Lower lobe of right lung (tissue), 2 donors: ENCODE data around the gene RIPK3. TPM values are rescaled to one million over a fixed set of nuclear protein-coding genes. Genes with fewer than 3 reads are reported as not detected.
"Not testable (repeated sequence)": the region's sequence is repeated elsewhere in the genome, so short reads cannot be mapped to it uniquely, and the experiment has no call there.

ENCODE experiments used
- ATAC-seq, 2 donors: fragments of 200-7000 bp; cut with Tn5 transposase; one replicate each; pipeline ENCODE4 v1.9.1; 2020 to 2022; ENCODE audit warnings: mild to moderate bottlenecking in 2 of 2, moderate library complexity in 2 of 2
- DNase-seq: peaks from one replicate; pipeline ENCODE4 v3.0.0-alpha.2; 2020
- H3K27ac ChIP-seq: fragments of 200-600 bp; one replicate; pipeline ENCODE4 v1.8.0; 2022
- H3K27me3 ChIP-seq: fragments of 200-600 bp; one replicate; pipeline ENCODE4 v1.8.0; 2022; ENCODE audit warnings: low read depth
- H3K36me3 ChIP-seq: fragments of 200-600 bp; one replicate; pipeline ENCODE4 v1.8.0; 2022; ENCODE audit warnings: mild to moderate bottlenecking
- H3K4me1 ChIP-seq: fragments of 200-600 bp; one replicate; pipeline ENCODE4 v1.8.0; 2022
- H3K4me3 ChIP-seq: fragments of 200-600 bp; one replicate; pipeline ENCODE4 v1.8.0; 2022; ENCODE audit warnings: mild to moderate bottlenecking
- H3K9me3 ChIP-seq: fragments of 200-600 bp; one replicate; pipeline ENCODE4 v1.8.0; 2022
- CTCF ChIP-seq: fragments of 200-600 bp; IDR thresholded peaks from one replicate; pipeline ENCODE4 v1.8.0; 2022; ENCODE audit warnings: antibody characterized with exemption, mild to moderate bottlenecking
- intact Hi-C: fragments of 100-400 bp; cut with DNase I; formaldehyde crosslinking; loops from one replicate; pipeline ENCODE4 v1.11.0; 2022
- long read RNA-seq: library from polyadenylated mRNA; unstranded; transcript quantifications from one replicate; pipeline ENCODE4 v2.0.0, GENCODE V29; 2021
- total RNA-seq: library from RNA; stranded (reverse); fragmentation: NEBNext Ultra II Directional; extraction: Animal tissue kit (Norgen Biotek cat#: 25700); gene quantifications from one replicate; pipeline ENCODE4 v1.2.1, GENCODE V29; 2021
- donor health status: DM: no; HTN: yes; CAD: no; lungs with severe emphysema.

Gene RIPK3
- total RNA-seq: 27.9 TPM
- long read RNA-seq, transcript RIPK3-201 (10 exons, 1,930 nt): major isoform, 10 of 22 reads
- long read RNA-seq, partial matches to known transcripts: 4 of 22 reads
- long read RNA-seq, other reads (novel, unspliced or antisense): 7 of 22 reads

DNA sequence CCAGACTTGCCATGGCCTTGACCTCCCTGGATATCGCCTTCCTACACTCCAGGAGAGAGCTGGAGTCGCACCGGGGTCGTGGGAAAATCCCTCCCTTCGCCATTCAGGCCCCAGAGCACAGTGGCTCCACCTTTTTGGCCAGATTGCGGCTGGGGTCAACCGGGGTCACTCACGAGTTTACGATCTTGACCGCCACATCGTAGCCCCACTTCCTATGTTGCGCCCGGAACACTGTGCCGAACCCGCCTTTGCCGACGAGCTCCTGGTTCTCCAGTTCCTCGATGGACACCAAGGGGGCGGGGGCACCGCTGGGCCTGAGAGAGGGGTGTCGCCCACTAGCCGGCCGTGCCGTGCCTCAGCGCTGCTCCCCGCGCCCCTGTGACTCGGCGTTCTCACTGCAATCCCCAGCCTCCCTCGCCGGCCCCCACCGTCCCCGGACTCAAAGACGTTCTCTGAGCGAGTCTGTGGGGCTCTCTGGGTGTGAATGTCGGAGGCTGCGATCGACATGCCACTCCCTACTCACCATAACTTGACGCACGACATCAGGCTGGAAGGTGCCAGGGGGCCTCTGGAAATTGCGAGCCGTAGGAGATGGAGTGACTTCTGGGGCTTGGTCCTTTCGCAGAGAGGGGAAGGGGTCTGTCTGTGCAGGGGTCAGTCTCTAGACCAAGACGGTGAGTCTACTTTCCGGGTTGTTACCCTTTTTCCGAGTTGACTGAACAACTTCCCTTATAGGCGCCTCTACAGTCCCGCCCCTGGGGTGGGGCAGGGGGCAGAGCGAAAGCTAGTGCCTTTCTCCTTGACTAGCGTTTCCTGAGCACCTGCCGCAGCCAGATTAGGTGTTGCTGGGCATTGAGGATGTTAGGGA is at the start of gene RIPK3:
TSS of gene RIPK3 (minus strand) at position 708 of the 868 bp plus-strand sequence. CDS start at position 543, 165 bp downstream.
- no peak for TF ChIP-seq CTCF
- intact Hi-C loops: no loop called here
- peak within 1 kb of the TSS; percentile 69 for H3K4me3 ChIP-seq
- no peaks in the 10 kb centered on the region for H3K9me3 ChIP-seq
- DNase-seq (peak; percentile 87), ATAC-seq (peak; percentile 87 to 92)
- H3K36me3 ChIP-seq: peaks cover 16% of the 10 kb centered on the region
- H3K27me3 ChIP-seq: peaks cover 12% of the 10 kb centered on the region
- H3K4me1 ChIP-seq: peaks cover 37% of the 10 kb centered on the region
- peak within 1 kb of the TSS; percentile 84 for H3K27ac ChIP-seq

DNA sequence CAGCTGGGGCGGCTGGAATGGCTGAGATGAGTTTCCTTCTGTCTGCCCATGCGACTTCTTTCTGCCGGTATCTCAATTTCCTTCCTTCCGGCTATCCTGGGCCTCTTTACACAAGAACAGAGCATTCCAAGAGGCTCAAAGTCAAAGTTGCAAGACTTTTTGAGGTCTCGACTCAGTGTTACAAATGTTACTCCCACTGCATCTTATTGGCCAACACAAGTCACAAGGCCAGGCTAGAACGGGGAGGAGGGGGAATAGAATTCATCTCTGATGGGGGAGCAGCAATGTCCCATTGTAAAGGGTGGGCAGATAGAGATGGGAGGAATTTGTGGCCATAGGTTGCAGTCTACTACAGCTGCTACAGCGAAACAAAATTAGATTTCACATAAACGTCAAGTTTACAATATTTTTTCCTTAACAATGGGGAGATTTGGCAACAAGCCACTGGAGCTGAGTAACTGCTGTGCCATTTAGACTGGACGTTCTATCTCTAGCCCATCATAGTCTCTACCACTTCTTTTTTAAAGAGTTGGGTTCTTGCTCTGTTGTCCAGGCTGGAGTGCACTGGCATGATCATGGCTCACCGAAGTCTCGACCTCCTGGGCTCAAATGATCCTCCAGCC is 49.5 kb upstream of the RIPK3 start:
- intact Hi-C loops: no loop called here
- Histone ChIP-seq H3K36me3 (no peaks in the 10 kb centered on the region), H3K27me3 (no peaks in the 10 kb centered on the region), H3K4me1 (peaks cover 22% of the 10 kb centered on the region), H3K9me3 (no peaks in the 10 kb centered on the region), H3K4me3 (no peak overlapping the region), H3K27ac (no peak overlapping the region)
- TF ChIP-seq CTCF: no peak
- DNase-seq (no peak), ATAC-seq (no peak)

DNA sequence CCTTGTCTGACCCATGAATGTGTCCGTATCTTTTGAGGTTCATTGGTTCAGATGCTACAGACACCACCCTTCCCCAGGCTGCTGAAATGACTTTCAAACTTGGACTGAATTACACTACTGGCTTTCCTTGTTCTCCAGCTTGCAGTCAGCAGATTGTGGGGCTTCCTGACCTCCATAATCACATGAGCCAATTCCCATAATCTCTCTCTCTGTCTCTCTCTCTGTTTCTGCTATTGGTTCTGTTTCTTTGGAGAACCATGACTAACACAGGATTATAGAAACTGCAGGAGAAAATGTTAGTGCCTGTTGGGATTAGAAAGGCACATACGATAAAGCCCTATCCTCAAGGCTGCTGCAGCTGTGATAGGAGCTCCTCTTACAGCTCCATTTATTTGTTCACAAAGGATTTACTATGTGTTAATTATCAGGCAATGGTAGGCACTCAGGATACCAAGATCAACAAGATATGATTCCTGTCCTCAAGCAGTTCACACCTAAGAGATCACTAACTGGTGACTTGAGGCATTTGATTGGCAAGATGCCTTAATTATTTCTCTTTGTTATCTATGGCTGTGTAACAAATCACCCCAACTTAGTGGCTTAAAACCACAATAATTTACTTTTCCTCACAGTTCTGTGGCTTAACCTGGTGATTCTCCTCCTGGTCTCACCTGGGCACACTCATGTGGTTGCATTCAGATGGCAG is 48.8 kb upstream of the RIPK3 start:
- ATAC-seq (no peak), DNase-seq (no peak)
- no peaks in the 10 kb centered on the region for H3K36me3 ChIP-seq
- H3K4me1 ChIP-seq: peaks cover 22% of the 10 kb centered on the region
- no peak overlapping the region for H3K4me3 ChIP-seq
- TF ChIP-seq CTCF: no peak
- intact Hi-C loops: no loop called here
- H3K9me3 ChIP-seq: no peaks in the 10 kb centered on the region
- H3K27me3 ChIP-seq: no peaks in the 10 kb centered on the region
- no peak overlapping the region for H3K27ac ChIP-seq

GRCh38 chr14:24387579-24387978 is 47.8 kb upstream of the RIPK3 start:
- H3K36me3 ChIP-seq, H3K27me3 ChIP-seq, intact Hi-C loops, H3K27ac ChIP-seq, H3K9me3 ChIP-seq, DNase-seq, ATAC-seq, H3K4me3 ChIP-seq: not testable (repeated sequence)
- H3K4me1 ChIP-seq: peaks cover 20% of the 10 kb centered on the region

DNA sequence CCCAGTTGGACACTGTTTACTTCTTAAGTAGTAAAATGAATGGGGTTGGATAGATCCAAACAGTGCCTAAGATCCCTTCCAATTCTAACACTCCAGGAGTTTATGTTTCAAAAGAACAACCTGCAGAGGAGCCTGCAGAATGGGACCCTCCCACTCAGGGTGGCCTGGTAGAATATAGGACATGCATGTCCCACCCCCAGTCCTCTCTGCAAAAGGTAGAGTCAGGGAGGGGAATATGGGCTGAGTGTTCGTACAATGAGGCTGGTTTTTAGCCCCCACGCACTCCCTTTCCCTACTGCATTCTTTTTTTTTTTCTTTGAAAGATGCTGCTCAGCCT is 47.2 kb upstream of the RIPK3 start:
- peaks cover 14% of the 10 kb centered on the region for H3K4me1 ChIP-seq
- intact Hi-C loops: no loop called here
- no peak for TF ChIP-seq CTCF
- no peak for ATAC-seq
- H3K27ac ChIP-seq: no peak overlapping the region
- H3K27me3 ChIP-seq: no peaks in the 10 kb centered on the region
- DNase-seq: no peak
- no peaks in the 10 kb centered on the region for H3K36me3 ChIP-seq
- no peaks in the 10 kb centered on the region for H3K9me3 ChIP-seq
- no peak overlapping the region for H3K4me3 ChIP-seq
